ENCODE measurements around the gene GOSR1.
"Not testable (repeated sequence)": the region's sequence is repeated elsewhere in the genome, so short reads cannot be mapped to it uniquely, and the experiment has no call there.

Gene GOSR1

GRCh38 chr17:30450125-30451027 lies 26.8 kb upstream of the GOSR1 start:
- no peak overlapping the region for H3K27ac ChIP-seq
- no peak for TF ChIP-seq CTCF (conservative IDR thresholded peaks at IDR 0.05)

- no peak overlapping the region for H3K27ac ChIP-seq
- TF ChIP-seq CTCF (conservative IDR thresholded peaks at IDR 0.05), result no peak
Measured at GRCh38 chr17:30454635-30455034, 22.6 kb upstream of the GOSR1 start.

- TF ChIP-seq CTCF (conservative IDR thresholded peaks at IDR 0.05), result no peak
Measured at GRCh38 chr17:30458371-30458770, 18.8 kb upstream of the GOSR1 start.

GRCh38 chr17:30458797-30459413 lies 18.3 kb upstream of the GOSR1 start:
- H3K27ac ChIP-seq, result not testable (repeated sequence)

More at GRCh38 chr17:30458371-30458770, 18.8 kb upstream of the GOSR1 start:
- no peak overlapping the region for H3K27ac ChIP-seq

- TF ChIP-seq CTCF (conservative IDR thresholded peaks at IDR 0.05), result no peak
- H3K27ac ChIP-seq, result peak overlapping the region; percentile 7
Measured at GRCh38 chr17:30468465-30468864, 8.7 kb upstream of the GOSR1 start.

GRCh38 chr17:30472238-30472890 lies 4.8 kb upstream of the GOSR1 start:
- no peak for TF ChIP-seq CTCF (conservative IDR thresholded peaks at IDR 0.05)
- H3K27ac ChIP-seq, result no peak overlapping the region

- TF ChIP-seq CTCF (conservative IDR thresholded peaks at IDR 0.05), result no peak
- H3K27ac ChIP-seq, result no peak overlapping the region
Measured at GRCh38 chr17:30475206-30475605, 2.0 kb upstream of the GOSR1 start.
